HTERT RPE-1 (cell line): Measurements from ENCODE around the gene FRAS1.
"Not testable (repeated sequence)": the region's sequence is repeated elsewhere in the genome, so short reads cannot be mapped to it uniquely, and the experiment has no call there.

ENCODE experiments used
- in situ Hi-C: fragments of 300-500 bp; cut with MboI; formaldehyde crosslinking; loops from 4 replicates; pipeline ENCODE4 v1.14.3; 2020; ENCODE audit warnings: low sequenced_read_pairs

Gene FRAS1

DNA sequence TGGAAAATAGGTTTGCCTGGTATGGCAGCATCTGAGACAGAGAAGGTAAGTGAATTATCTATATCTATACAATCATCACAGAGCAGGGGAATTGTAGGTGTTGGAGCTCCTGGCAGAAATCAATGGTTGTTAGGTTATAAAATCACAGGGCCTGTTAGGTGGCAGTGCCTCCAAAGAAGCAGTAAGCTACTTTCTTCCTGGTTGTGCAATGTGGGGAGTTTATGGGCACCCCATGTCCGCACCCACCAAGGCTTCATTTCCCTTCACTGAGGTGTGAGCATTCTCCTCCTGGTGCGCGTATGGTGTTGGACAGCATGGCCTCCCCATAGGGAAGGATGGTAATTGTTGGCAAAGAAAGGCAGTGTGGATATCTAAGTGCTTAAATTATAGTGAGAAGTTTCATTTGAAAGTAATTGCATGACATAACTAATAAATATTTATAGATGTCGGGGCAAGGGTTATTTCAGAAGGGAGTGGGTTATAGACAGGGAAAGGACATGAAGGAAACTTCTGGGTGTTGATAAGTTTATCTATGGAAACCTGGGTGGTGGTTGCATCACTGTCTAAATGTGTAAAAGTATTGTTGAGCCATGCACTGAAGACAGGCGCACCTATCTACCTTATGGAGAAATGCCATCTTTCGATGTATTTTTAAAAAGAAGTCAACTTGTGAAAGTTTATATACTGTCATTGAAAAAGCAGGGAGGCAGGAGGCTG, 153.7 kb downstream of the FRAS1 start:
- in situ Hi-C loops: no loop called here

DNA sequence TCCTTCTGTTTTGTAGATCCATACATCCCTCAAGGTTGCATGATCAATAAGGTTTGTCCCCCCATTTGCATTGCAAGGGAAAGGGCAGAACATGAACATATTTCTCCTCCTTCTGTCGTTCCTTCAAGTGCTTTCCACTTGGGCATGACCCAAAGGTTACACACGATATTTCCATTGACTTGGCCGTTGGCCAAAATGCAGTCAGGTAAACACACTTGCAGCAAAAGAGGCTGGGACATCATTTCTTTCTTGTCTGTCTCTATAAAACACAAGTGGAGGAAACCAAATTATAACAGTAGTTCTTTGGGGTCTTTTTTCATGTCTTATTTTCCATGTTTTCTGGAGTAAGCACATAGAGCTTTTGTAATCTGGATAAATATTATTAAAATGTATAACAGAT, 156.1 kb downstream of the FRAS1 start:
- in situ Hi-C loops: no loop called here

- in situ Hi-C loops: no loop called here
These were observed 157.0 kb downstream of the FRAS1 start for GRCh38 chr4:78214078-78214477.

GRCh38 chr4:78217557-78217956, 160.4 kb downstream of the FRAS1 start:
- in situ Hi-C loops: no loop called here

DNA sequence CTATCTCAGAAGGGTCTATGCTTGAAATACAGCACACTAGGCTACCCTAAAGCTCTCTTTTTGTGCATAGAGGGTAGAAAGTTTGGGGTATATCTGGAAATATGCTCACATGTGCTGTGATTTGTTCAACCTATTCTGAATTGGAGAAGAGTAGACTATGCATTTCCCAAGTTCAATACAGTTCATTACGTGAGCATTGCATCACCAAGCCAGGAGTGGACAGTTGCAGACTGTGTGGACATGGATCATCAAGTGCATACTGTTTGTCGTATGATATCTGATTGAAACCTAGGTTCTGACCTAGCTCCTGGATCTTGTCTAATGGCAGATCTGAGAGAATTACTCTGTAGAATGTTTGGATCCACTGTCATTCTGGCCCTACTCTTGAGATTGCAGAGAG, 161.1 kb downstream of the FRAS1 start:
- in situ Hi-C loops: no loop called here

DNA sequence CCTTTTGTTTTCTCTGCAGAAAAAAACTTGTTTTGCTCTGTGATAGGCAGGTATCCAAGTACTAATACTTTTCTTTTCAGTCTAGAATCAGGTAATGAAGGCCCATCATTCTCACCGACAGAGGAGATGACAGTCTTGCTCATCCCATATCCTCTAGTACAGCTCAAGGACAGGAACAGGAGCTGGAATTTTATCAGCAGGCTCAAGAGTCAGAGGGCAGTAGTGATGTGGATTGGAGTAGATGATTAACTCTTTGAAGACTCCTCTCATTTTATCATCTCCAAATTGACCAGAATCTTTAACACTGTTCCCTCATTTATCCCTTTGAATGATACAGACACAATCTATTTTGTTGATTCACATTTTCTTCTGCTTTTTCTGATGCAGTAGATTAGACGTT, 162.7 kb downstream of the FRAS1 start:
- in situ Hi-C loops: no loop called here

GRCh38 chr4:78220283-78220682, 163.2 kb downstream of the FRAS1 start:
- in situ Hi-C loops: no loop called here

DNA sequence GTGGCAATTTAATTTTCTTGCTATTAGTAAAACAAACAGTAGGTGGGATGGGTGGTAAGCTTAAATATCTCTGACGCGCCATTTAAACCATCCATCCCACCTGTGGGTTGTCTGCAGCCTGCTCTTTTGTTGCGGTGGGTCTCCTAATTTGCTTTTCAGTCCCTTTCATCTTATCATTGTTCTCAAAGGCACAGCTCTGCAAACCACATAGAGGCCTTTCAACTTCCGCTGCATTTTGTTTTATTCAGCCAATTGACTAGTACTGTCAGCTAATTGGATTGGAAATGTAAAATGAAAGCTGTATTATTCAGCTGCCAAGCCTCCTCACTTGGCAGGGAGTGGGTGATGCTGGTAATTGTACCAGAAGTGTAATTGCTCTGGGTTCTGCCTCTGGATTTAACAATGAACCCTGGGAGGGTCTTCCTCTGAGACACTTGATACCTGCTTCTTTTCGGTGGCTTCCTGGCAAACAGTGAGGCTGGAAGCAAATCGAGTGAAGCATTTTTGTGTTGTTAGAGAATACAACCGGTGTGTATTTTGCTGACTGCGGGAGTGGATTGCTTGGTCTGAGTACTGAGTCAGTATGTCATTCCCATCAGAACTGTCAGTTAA, 165.6 kb downstream of the FRAS1 start:
- in situ Hi-C loops: no loop called here

GRCh38 chr4:78225236-78225635, 168.1 kb downstream of the FRAS1 start:
- in situ Hi-C loops: no loop called here

- in situ Hi-C loops: no loop called here
These were observed 169.2 kb downstream of the FRAS1 start for GRCh38 chr4:78226279-78226678.

GRCh38 chr4:78227411-78228057, 170.4 kb downstream of the FRAS1 start:
- in situ Hi-C loops: no loop called here

DNA sequence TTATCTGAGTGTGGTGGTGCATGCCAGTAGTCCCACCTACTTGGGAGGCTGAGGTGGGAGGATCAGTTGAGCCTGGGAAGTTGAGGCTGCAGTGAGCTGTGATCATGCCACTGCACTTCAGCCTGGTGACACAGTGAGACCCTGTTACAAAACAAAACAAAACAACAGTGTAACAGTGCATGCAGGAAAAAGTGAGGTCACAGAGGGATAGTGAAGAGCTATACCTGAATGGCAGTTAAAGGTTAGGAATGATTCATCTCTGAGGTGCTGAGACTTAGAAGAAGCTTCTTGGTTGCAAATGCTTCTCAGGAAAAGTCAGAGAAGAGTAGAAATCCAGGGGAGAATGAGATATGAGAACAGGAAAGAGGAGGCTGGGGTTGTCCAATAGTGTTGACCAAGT, 178.7 kb downstream of the FRAS1 start:
- in situ Hi-C loops: no loop called here

DNA sequence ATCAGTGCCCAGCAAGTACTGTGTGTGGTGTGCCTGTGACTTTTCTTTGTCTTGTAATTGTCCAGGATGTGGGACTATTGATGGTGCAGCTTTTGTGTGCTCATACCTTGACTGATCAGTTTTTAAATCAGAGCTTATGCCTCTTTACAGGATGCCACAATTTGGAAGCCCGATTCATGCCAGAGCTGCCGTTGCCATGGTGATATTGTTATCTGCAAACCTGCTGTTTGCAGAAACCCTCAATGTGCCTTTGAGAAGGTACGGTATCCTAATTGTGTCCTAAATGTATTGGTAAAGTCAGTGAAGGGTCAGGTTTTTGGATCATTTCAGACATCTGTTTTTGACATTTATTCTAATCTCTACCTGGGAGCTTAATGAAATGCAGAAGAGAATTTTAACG, 180.2 kb downstream of the FRAS1 start:
- in situ Hi-C loops: no loop called here

GRCh38 chr4:78242071-78242470, 184.9 kb downstream of the FRAS1 start:
- in situ Hi-C loops: no loop called here

DNA sequence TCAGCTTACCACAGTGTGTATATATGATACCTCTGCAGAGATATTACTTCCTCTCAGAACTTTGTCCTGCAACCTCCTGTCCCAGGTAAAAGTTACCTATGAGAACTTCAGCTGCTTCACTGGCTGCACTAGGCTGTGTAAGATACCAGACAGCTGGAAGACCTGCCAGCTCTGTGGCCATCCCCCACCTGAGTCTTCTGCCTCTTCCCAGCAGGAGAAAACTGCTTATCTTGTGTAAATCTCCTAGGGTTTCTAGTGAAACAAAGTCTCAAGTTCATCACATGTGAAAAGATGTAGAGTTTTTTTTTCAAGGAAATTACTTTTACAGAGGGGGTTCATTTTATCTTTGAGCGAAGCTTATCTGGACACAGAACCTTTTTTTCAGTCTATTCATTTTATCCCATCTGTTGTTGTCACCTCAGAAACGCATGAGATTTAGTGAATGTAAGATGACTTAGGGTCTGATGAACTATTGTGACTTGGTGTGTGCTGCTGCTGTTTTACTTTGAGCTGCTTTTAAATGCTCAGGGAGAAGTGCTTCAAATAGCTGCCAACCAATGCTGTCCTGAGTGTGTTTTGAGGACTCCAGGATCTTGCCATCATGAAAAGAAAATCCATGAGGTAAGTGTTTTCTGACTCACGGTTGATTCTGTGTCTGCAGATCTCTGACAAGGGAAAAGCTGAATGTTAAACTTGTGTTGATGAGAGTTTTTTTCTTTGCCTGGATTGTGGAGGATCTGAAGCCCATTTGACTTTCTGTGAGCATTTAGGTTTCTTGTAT, 187.8 kb downstream of the FRAS1 start:
- in situ Hi-C loops: no loop called here

DNA sequence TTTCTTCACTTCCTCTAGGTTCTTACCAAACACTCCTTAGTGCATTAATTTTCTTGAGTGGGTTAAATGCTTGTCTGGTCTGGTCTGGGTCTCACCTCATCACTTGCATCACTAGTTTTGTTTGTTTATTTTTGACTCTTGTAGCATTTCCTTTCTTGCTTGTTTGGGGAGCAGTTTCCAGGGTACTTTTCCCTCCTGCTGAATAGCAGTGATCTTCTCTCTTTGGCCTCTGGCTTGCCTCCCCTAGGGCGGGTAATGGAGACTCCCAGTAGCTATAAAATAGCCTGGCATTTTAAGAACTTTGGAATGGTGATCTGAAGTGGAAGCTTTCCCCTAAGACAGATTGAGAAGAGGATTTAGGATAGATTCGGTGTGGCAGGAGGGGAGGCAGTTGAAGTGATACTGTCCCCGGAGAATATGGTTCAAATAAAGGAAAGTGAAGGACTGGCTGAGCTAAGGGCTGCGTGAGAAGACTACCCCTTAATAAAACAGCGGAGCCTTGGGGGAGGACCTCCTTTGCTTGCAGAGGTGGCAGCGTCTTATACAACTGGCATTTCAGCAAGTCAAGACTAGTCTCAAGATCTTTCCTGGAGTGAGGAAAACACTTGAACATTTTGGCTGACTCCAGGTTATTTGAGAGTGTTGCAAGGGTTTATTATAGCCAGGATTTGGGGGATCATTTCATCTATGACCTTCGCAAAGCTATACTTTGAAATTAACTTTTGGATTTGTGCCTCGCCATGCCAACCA, 190.6 kb downstream of the FRAS1 start:
- in situ Hi-C loops: no loop called here

- in situ Hi-C loops: no loop called here
These were observed 193.4 kb downstream of the FRAS1 start for GRCh38 chr4:78250500-78250899.

DNA sequence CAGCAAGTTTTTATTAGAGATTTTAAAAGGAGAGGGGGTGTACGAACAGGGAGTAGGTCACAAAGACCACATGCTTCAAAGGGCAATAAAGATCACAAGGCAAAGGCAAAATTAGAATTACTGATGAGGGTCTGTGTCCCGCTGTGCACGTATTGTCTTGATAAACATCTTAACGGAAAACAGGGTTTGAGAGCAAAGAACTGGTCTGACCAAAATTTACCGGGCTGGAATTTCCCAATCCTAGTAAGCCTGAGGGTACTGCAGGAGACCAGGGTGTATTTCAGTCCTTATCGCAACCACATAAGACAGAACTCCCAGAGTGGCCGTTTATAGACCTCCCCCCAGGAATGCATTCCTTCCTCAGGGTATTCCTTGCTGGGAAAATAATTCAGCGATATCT, 195.7 kb downstream of the FRAS1 start:
- in situ Hi-C loops: not testable (repeated sequence)

DNA sequence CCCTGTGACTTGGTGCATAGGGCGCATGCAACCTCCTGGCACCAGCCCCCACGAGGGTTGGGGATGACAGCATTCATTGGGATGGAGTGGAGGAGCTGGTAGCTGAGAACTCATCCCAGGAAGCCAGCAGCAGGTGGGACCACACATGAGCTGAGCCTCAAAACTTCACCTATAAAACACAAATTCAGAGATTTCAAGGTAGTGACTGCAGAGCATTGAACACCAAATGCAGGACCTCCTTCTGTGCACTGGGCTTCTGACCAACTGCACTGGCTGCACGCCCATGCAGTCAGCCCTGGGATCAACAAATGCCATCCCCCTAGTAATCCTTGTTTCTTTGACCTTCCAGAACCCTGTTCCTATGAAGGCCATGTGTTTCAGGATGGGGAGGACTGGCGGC, 197.8 kb downstream of the FRAS1 start:
- in situ Hi-C loops: no loop called here

- in situ Hi-C loops: no loop called here
These were observed 207.9 kb downstream of the FRAS1 start for GRCh38 chr4:78265006-78265405.

DNA sequence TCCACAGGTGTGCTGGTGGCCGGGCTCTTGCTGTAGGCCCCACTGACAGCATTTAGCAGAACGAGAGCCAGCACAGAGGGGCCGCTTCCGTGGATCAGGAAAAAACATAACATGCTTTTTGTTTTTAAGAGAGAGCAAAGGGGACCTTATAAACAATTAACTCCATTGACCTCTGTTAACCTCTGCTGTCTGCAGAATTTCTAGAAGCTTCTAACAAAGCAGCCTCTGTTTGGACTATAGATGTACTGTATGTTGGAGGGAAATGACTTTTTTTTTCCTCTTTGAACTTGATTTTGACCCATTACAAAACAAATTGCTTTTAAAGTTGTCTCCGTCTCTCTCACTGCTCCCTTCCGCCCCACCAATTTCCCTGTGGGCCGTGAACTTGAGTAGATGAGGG, 210.7 kb downstream of the FRAS1 start:
- in situ Hi-C loops: no loop called here
